CD4-positive, alpha-beta memory T cell (primary cell): Measurements from ENCODE around the gene GALK2. TPM values are rescaled to one million over a fixed set of nuclear protein-coding genes. Genes with fewer than 3 reads are reported as not detected.
A peak's percentile ranks its signal among the peaks of the same experiment; 100 is the strongest.

Source experiments
- CTCF ChIA-PET: fragments of 350-600 bp; sonication (Branson Sonifier 250); formaldehyde crosslinking; loops from one replicate; lab custom pipeline; 2021; ENCODE audit warnings: inconsistent platforms; ENCODE audit not compliant: partially characterized antibody; lab: Charles Lee
- POLR2A ChIA-PET: fragments of 350-600 bp; sonication (Branson Sonifier 250); formaldehyde crosslinking; loops from one replicate; lab custom pipeline; 2021; ENCODE audit not compliant: partially characterized antibody; lab: Charles Lee
- DNase-seq, 5 donors: peaks; one replicate each; pipeline versions ENCODE4 v3.0.0 to v3.0.0-alpha.2; 2020 to 2022; ENCODE audit warnings: mixed read lengths in 1 of 5
- H3K27ac ChIP-seq: one replicate; pipeline ENCODE4 v1.7.0; 2013; ENCODE audit warnings: low read depth, low read length
- H3K27me3 ChIP-seq: 2 replicates; pipeline ENCODE4 v1.7.0; 2013; ENCODE audit warnings: mild to moderate bottlenecking, low read length, moderate library complexity; ENCODE audit not compliant: insufficient read depth
- H3K36me3 ChIP-seq: 2 replicates; pipeline ENCODE4 v1.7.0; 2013; ENCODE audit warnings: mild to moderate bottlenecking, low read length, moderate library complexity; ENCODE audit not compliant: insufficient read depth
- H3K4me1 ChIP-seq: 2 replicates; pipeline ENCODE4 v1.7.0; 2013; ENCODE audit warnings: mild to moderate bottlenecking, low read length, moderate library complexity; ENCODE audit not compliant: insufficient read depth
- H3K4me3 ChIP-seq, 2 donors: one replicate each; pipeline ENCODE4 v1.7.0; 2013; ENCODE audit warnings: low read length in 2 of 2, mild to moderate bottlenecking in 1 of 2
- H3K9me3 ChIP-seq, 2 donors: one replicate each; pipeline ENCODE4 v1.7.0; 2013; ENCODE audit warnings: low read length in 2 of 2, control low read depth in 1 of 2; ENCODE audit not compliant: control insufficient read depth in 1 of 2
- H3K27ac Mint-ChIP-seq, 7 donors: one replicate each; pipeline ENCODE4 v1.8.0; 2020 to 2021; ENCODE audit warnings: mixed read lengths in 7 of 7, mild to moderate bottlenecking in 6 of 7, inconsistent platforms in 3 of 7, moderate library complexity in 3 of 7
- H3K27me3 Mint-ChIP-seq, 2 donors: one replicate each; pipeline ENCODE4 v1.8.0; 2020 to 2021; ENCODE audit warnings: mixed read lengths in 2 of 2
- H3K36me3 Mint-ChIP-seq, 2 donors: one replicate each; pipeline ENCODE4 v1.8.0; 2020 to 2021; ENCODE audit warnings: mixed read lengths in 2 of 2, inconsistent platforms in 1 of 2, mild to moderate bottlenecking in 1 of 2
- H3K4me1 Mint-ChIP-seq, 4 donors: one replicate each; pipeline ENCODE4 v1.8.0; 2020 to 2021; ENCODE audit warnings: mixed read lengths in 4 of 4, mild to moderate bottlenecking in 1 of 4
- H3K4me3 Mint-ChIP-seq, 8 donors: one replicate each; pipeline ENCODE4 v1.8.0; 2020 to 2021; ENCODE audit warnings: mixed read lengths in 8 of 8, mild to moderate bottlenecking in 7 of 8, moderate library complexity in 6 of 8, inconsistent platforms in 3 of 8
- H3K9me3 Mint-ChIP-seq, 8 donors: one replicate each; pipeline ENCODE4 v1.8.0; 2020 to 2021; ENCODE audit warnings: mixed read lengths in 8 of 8, mild to moderate bottlenecking in 5 of 8, inconsistent platforms in 3 of 8, moderate library complexity in 1 of 8
- intact Hi-C: fragments of 100-400 bp; cut with micrococcal nuclease; formaldehyde crosslinking; loops from one replicate; pipeline ENCODE4 v1.15.1; 2023
- polyA plus RNA-seq, 2 donors: library from polyadenylated mRNA; unstranded; fragments of 300-500 nt; fragmentation: Illumina TruSeq; gene quantifications; one replicate each; pipeline ENCODE4 v1.2.3, GENCODE V29; 2021
- total RNA-seq, 2 experiments: library from RNA; stranded (reverse); gene quantifications; one replicate each; pipeline ENCODE4 v1.2.3, GENCODE V29; 2021

The GALK2 gene
- total and polyA plus RNA-seq, 4 experiments from 2014 or later: 25.4 to 31.5 (median 30.8) TPM

GRCh38 chr15:49155834-49156627 lies 14.0 kb upstream of the GALK2 start:
- peaks cover 0 to 5% (median 0%) of the 10 kb centered on the region in 8 donors for H3K9me3 Mint-ChIP-seq
- H3K9me3 ChIP-seq: no peaks in the 10 kb centered on the region
- H3K4me3 Mint-ChIP-seq: peak overlapping the region; percentile 97 to 100 (median 100)
- no peaks in the 10 kb centered on the region for H3K36me3 ChIP-seq
- peaks cover 0 to 16% of the 10 kb centered on the region in 2 donors for H3K36me3 Mint-ChIP-seq
- DNase-seq: peak in 1 of 5 donors; percentile 6
- ChIA-PET CTCF (interaction anchor here (1.0 to 2.8 kb wide), 7 partner anchors 9 to 345 kb away, joined by 3 to 17 read pairs (median 6); partner anchors contain the start of genes CEP152, EID1 and GALK2), POLR2A (interaction anchor here (0.9 to 3.4 kb wide), 19 partner anchors 9 to 1753 kb away, joined by 3 to 82 read pairs (median 6); partner anchors contain the start of genes AP4E1, CEP152, DTWD1 and DUT)
- H3K4me1 ChIP-seq: peaks cover 46% of the 10 kb centered on the region
- H3K4me1 Mint-ChIP-seq: peaks cover 30 to 58% (median 45%) of the 10 kb centered on the region in 4 donors
- H3K27me3 Mint-ChIP-seq: no peaks in the 10 kb centered on the region
- H3K27me3 ChIP-seq: no peaks in the 10 kb centered on the region
- H3K27ac Mint-ChIP-seq: peak overlapping the region; percentile 97 to 100 (median 99)
- H3K4me3 ChIP-seq: peak overlapping the region; percentile 74 to 88
- H3K27ac ChIP-seq: peak overlapping the region; percentile 94
- intact Hi-C loops: loop anchor here (1.0 to 10.0 kb wide), 9 partner anchors 14 to 1751 kb away; partner anchors contain the start of genes AP4E1, CEP152, DUT and EID1

- peaks cover 8 to 13% of the 10 kb centered on the region in 2 donors for H3K36me3 Mint-ChIP-seq
These were observed 6.4 kb upstream of the GALK2 start for GRCh38 chr15:49163678-49164077.

GRCh38 chr15:49164865-49165264 lies 5.2 kb upstream of the GALK2 start:
- no peak overlapping the region for H3K27ac Mint-ChIP-seq
- intact Hi-C loops: no loop called here
- H3K9me3 Mint-ChIP-seq: no peaks in the 10 kb centered on the region
- Histone ChIP-seq H3K27ac (no peak overlapping the region), H3K36me3 (no peaks in the 10 kb centered on the region), H3K9me3 (no peaks in the 10 kb centered on the region), H3K27me3 (no peaks in the 10 kb centered on the region), H3K4me3 (no peak overlapping the region), H3K4me1 (peaks cover 7% of the 10 kb centered on the region)
- ChIA-PET CTCF (interaction anchor here (1.3 kb wide), 1 partner anchor 9 kb away, joined by 11 read pairs; the partner anchor contains the start of gene COPS2), POLR2A (no interaction called here)
- no peaks in the 10 kb centered on the region for H3K27me3 Mint-ChIP-seq
- DNase-seq: no peak
- peaks cover 8 to 13% of the 10 kb centered on the region in 2 donors for H3K36me3 Mint-ChIP-seq
- no peak overlapping the region for H3K4me3 Mint-ChIP-seq
- peaks cover 6 to 12% (median 8%) of the 10 kb centered on the region in 4 donors for H3K4me1 Mint-ChIP-seq

More at GRCh38 chr15:49163678-49164077, 6.4 kb upstream of the GALK2 start:
- Mint-ChIP-seq H3K4me3 (no peak overlapping the region), H3K27ac (no peak overlapping the region), H3K9me3 (no peaks in the 10 kb centered on the region), H3K27me3 (no peaks in the 10 kb centered on the region), H3K4me1 (peaks cover 0 to 4% (median 2%) of the 10 kb centered on the region in 4 donors)
- Histone ChIP-seq H3K27ac (no peak overlapping the region), H3K27me3 (no peaks in the 10 kb centered on the region), H3K4me1 (no peaks in the 10 kb centered on the region), H3K36me3 (no peaks in the 10 kb centered on the region), H3K4me3 (no peak overlapping the region), H3K9me3 (no peaks in the 10 kb centered on the region)
- DNase-seq: no peak
- ChIA-PET CTCF (no interaction called here), POLR2A (no interaction called here)
- intact Hi-C loops: no loop called here

- Histone ChIP-seq H3K27me3 (no peaks in the 10 kb centered on the region), H3K4me1 (peaks cover 28% of the 10 kb centered on the region), H3K9me3 (no peaks in the 10 kb centered on the region), H3K4me3 (no peak overlapping the region), H3K36me3 (no peaks in the 10 kb centered on the region), H3K27ac (no peak overlapping the region)
- DNase-seq: no peak
- ChIA-PET POLR2A (interaction anchor here (4.8 kb wide), 1 partner anchor 12 kb away, joined by 82 read pairs; the partner anchor contains the start of gene COPS2), CTCF (no interaction called here)
- H3K27ac Mint-ChIP-seq: peak overlapping the region in 3 of 7 donors; percentile 1 to 90 (median 68)
- H3K36me3 Mint-ChIP-seq: peaks cover 3 to 9% of the 10 kb centered on the region in 2 donors
- H3K4me1 Mint-ChIP-seq: peaks cover 20 to 40% (median 29%) of the 10 kb centered on the region in 4 donors
- H3K27me3 Mint-ChIP-seq: no peaks in the 10 kb centered on the region
- intact Hi-C loops: no loop called here
- no peaks in the 10 kb centered on the region for H3K9me3 Mint-ChIP-seq
- peak overlapping the region in 1 of 8 donors; percentile 25 for H3K4me3 Mint-ChIP-seq
These were observed 2.0 kb upstream of the GALK2 start for GRCh38 chr15:49168016-49168415.

GRCh38 chr15:49171790-49172189 lies 1.7 kb downstream of the GALK2 start:
- no peak overlapping the region for H3K4me3 ChIP-seq
- Mint-ChIP-seq H3K9me3 (no peaks in the 10 kb centered on the region), H3K4me3 (peak overlapping the region in 7 of 8 donors; percentile 67 to 99 (median 97)), H3K4me1 (peaks cover 29 to 62% (median 47%) of the 10 kb centered on the region in 4 donors), H3K27ac (peak overlapping the region in 6 of 7 donors; percentile 30 to 100 (median 60)), H3K36me3 (peaks cover 0 to 9% of the 10 kb centered on the region in 2 donors), H3K27me3 (no peaks in the 10 kb centered on the region)
- intact Hi-C loops: loop anchor here (2.0 kb wide), 1 partner anchor 361 kb away; the partner anchor contains the start of gene CEP152
- H3K27me3 ChIP-seq: no peaks in the 10 kb centered on the region
- no peak for DNase-seq
- ChIA-PET POLR2A (interaction anchor here (4.8 kb wide), 1 partner anchor 16 kb away, joined by 82 read pairs; the partner anchor contains the start of gene COPS2), CTCF (no interaction called here)
- H3K27ac ChIP-seq: no peak overlapping the region
- H3K9me3 ChIP-seq: no peaks in the 10 kb centered on the region
- H3K36me3 ChIP-seq: no peaks in the 10 kb centered on the region
- peaks cover 34% of the 10 kb centered on the region for H3K4me1 ChIP-seq

- Mint-ChIP-seq H3K9me3 (no peaks in the 10 kb centered on the region), H3K36me3 (peaks cover 0 to 8% of the 10 kb centered on the region in 2 donors), H3K27me3 (no peaks in the 10 kb centered on the region), H3K4me3 (no peak overlapping the region), H3K27ac (peak overlapping the region in 2 of 7 donors; percentile 4 to 7), H3K4me1 (peaks cover 25 to 54% (median 39%) of the 10 kb centered on the region in 4 donors)
- intact Hi-C loops: no loop called here
- ChIA-PET POLR2A (interaction anchor here (0.7 to 1.1 kb wide), 2 partner anchors 19 to 446 kb away, joined by 3 to 4 read pairs; partner anchors contain the start of genes COPS2, DTWD1 and FAM227B), CTCF (interaction anchor here (1.1 kb wide), 1 partner anchor 29 kb away, joined by 3 read pairs; no protein-coding TSS in a partner anchor)
- no peak for DNase-seq
- Histone ChIP-seq H3K4me1 (peaks cover 27% of the 10 kb centered on the region), H3K36me3 (no peaks in the 10 kb centered on the region), H3K27ac (no peak overlapping the region), H3K4me3 (no peak overlapping the region), H3K27me3 (no peaks in the 10 kb centered on the region), H3K9me3 (no peaks in the 10 kb centered on the region)
These were observed 4.9 kb downstream of the GALK2 start for GRCh38 chr15:49174902-49175301.
